Spleen (tissue), 11 donors: ENCODE results near the gene SPPL2C. TPM values are rescaled to one million over a fixed set of nuclear protein-coding genes. Genes with fewer than 3 reads are reported as not detected.

ENCODE experiments used
- DNase-seq: peaks from one replicate; pipeline ENCODE4 v3.0.0-alpha.2; 2020
- H3K27ac ChIP-seq, 8 donors: fragments of 200-600 bp; sonication (generic) in 7 of 8; 1 replicate in 4 of 8; 2 replicates in 4 of 8; pipeline versions ENCODE4 v1.5.0 to v1.8.0; 2016 to 2021; ENCODE audit warnings: inconsistent platforms in 4 of 8, mild to moderate bottlenecking in 4 of 8, moderate library complexity in 1 of 8
- H3K27me3 ChIP-seq, 7 donors: fragments of 200-600 bp; sonication (generic) in 6 of 7; replicated peaks in 1 of 7; 1 replicate in 4 of 7; 2 replicates in 3 of 7; pipeline versions ENCODE4 v1.5.0 to v1.8.0; 2016 to 2021; ENCODE audit warnings: inconsistent platforms in 3 of 7, mild to moderate bottlenecking in 1 of 7
- H3K36me3 ChIP-seq, 6 donors: fragments of 200-600 bp; sonication (generic) in 5 of 6; 1 replicate in 4 of 6; 2 replicates in 2 of 6; pipeline versions ENCODE4 v1.5.0 to v1.8.0; 2016 to 2021; ENCODE audit warnings: inconsistent platforms in 2 of 6
- H3K4me1 ChIP-seq, 6 donors: fragments of 200-600 bp; sonication (generic) in 5 of 6; 1 replicate in 3 of 6; 2 replicates in 3 of 6; pipeline versions ENCODE4 v1.5.0 to v1.8.0; 2016 to 2021; ENCODE audit warnings: inconsistent platforms in 3 of 6
- H3K4me3 ChIP-seq, 8 donors: fragments of 200-600 bp; sonication (generic) in 7 of 8; 1 replicate in 4 of 8; 2 replicates in 4 of 8; pipeline versions ENCODE4 v1.5.0 to v1.8.0; 2016 to 2021; ENCODE audit warnings: inconsistent platforms in 4 of 8, mild to moderate bottlenecking in 4 of 8, moderate library complexity in 2 of 8
- H3K9me3 ChIP-seq, 8 donors: fragments of 200-600 bp; sonication (generic) in 7 of 8; 1 replicate in 4 of 8; 2 replicates in 4 of 8; pipeline versions ENCODE4 v1.5.0 to v1.8.0; 2016 to 2021; ENCODE audit warnings: inconsistent platforms in 4 of 8
- POLR2A ChIP-seq, 3 donors: fragments of 450-650 bp; IDR thresholded peaks; one replicate each; pipeline ENCODE4 v1.5.1; 2017; ENCODE audit warnings: antibody characterized with exemption in 3 of 3, mild to moderate bottlenecking in 1 of 3
- POLR2AphosphoS5 ChIP-seq, 3 donors: sonication (generic); formaldehyde crosslinking; IDR thresholded peaks; one replicate each; pipeline ENCODE4 v1.5.1; 2017; ENCODE audit warnings: antibody characterized with exemption in 3 of 3
- WGBS, 5 donors: extraction: QIAGEN DNeasy Blood & Tissue Kit in 3 of 5; methylation state at CpG; one replicate each; pipeline versions ENCODE4 v1.1.5 to v1.1.7; 2013 to 2018; 5-methylcytosine and 5-hydroxymethylcytosine counted together
- intact Hi-C: fragments of 100-400 bp; cut with DNase I; formaldehyde crosslinking; loops from one replicate; pipeline ENCODE4 v1.15.0; 2023; ENCODE audit warnings: low total_unique reads
- polyA plus RNA-seq, 3 donors: library from polyadenylated mRNA; stranded (reverse); fragments of 200-250 nt; gene quantifications; one replicate each; pipeline ENCODE4 v1.2.1, GENCODE V29; 2013
- total RNA-seq, 7 donors: library from RNA; depleted of rRNA in 3 of 7; stranded (reverse); fragments of >200 nt in 3 of 7; fragmentation: NEBNext Ultra II Directional in 4 of 7; extraction: Animal tissue kit (Norgen Biotek cat#: 25700) in 4 of 7; gene quantifications; one replicate each; pipeline versions ENCODE4 v1.1.0 to v1.2.1, GENCODE V29; 2016 to 2021
- TF ChIP-seq, protein P1 (sequence below), 11 experiments: fragments of 200-600 bp in 7 of 11; fragments of 450-650 bp in 4 of 11; sonication (generic) in 4 of 11; IDR thresholded peaks in 8 of 11; conservative IDR thresholded peaks in 3 of 11; 1 replicate in 7 of 11; 2 replicates in 4 of 11; pipeline versions ENCODE4 v1.4.0 to v1.8.0; 2016 to 2021; ENCODE audit warnings: antibody characterized with exemption in 11 of 11, inconsistent platforms in 4 of 11, mild to moderate bottlenecking in 1 of 11
- donor health status: healthy with polysubstance abuse.
- donor health status: DM: no; HTN: no; CAD: no; lungs with moderate emphysema.
- donor health status: DM: no; HTN: no; CAD: no.
- donor health status: Bipolar disorder and iron deficiency.
- donor health status: healthy.
- donor health status: DM: no; HTN: no; CAD: no.
- donor health status: DM: yes; HTN: yes; CAD: no.

The SPPL2C gene
- total and polyA plus RNA-seq, 10 donors, result not detected

DNA sequence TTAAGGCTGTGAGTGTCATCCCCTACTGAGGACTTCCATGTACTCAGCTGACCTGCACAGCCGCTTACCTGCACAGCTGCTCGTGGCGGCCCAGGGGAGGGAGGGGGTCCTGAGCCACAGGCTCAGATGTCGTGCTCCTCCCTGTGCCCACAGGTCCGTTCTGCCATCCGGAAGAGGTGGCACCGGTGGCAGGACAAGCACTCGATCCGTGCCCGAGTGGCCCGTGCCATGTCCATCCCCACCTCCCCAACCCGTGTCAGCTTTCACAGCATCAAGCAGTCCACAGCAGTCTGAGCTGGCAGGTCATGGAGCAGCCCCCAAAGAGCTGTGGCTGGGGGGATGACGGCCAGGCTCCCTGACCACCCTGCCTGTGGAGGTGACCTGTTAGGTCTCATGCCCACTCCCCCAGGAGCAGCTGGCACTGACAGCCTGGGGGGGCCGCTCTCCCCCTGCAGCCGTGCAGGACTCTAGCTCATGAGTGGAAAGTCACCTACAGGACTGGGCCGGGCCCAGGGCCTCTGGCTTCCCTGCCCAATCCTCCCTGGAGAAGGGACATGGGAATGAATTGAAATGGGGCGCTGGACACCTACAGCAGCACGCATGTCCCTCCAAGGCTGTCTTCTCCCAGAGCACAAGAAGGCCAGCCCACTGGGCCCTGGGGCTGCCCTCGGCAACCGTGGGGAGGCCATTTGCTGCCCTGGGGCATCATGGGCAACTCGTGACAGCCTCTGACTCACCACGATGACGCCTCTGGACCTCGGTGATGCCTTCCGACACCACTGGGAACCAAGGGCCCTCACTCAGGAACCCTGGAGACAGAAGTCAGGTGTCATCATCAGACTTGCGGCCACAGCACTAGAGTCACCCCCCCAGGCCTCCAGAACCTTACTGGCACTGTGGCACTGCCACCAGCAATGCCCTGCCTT lies 9.9 kb upstream of the SPPL2C start:
- Histone ChIP-seq H3K27me3 (peaks cover 0 to 48% (median 0%) of the 10 kb centered on the region in 7 donors), H3K4me1 (peaks cover 0 to 5% (median 0%) of the 10 kb centered on the region in 6 donors), H3K27ac (no peak overlapping the region), H3K9me3 (no peaks in the 10 kb centered on the region), H3K4me3 (no peak overlapping the region), H3K36me3 (no peaks in the 10 kb centered on the region)
- 80 to 91% (median 85%) methylated on average over 18 to 26 of the region's 26 CpGs for WGBS, 5 donors
- DNase-seq, result no peak
- TF ChIP-seq, protein P1, sequence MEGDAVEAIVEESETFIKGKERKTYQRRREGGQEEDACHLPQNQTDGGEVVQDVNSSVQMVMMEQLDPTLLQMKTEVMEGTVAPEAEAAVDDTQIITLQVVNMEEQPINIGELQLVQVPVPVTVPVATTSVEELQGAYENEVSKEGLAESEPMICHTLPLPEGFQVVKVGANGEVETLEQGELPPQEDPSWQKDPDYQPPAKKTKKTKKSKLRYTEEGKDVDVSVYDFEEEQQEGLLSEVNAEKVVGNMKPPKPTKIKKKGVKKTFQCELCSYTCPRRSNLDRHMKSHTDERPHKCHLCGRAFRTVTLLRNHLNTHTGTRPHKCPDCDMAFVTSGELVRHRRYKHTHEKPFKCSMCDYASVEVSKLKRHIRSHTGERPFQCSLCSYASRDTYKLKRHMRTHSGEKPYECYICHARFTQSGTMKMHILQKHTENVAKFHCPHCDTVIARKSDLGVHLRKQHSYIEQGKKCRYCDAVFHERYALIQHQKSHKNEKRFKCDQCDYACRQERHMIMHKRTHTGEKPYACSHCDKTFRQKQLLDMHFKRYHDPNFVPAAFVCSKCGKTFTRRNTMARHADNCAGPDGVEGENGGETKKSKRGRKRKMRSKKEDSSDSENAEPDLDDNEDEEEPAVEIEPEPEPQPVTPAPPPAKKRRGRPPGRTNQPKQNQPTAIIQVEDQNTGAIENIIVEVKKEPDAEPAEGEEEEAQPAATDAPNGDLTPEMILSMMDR (IDR thresholded peaks at IDR 0.05 in 8 of 11, conservative IDR thresholded peaks at IDR 0.05 in 3 of 11), result no peak
- TF ChIP-seq POLR2AphosphoS5 (IDR thresholded peaks at IDR 0.05) (no peak), POLR2A (IDR thresholded peaks at IDR 0.05) (no peak)
- intact Hi-C loops, result loop anchor here (5.0 kb wide), 1 partner anchor 192 kb away; no protein-coding TSS in a partner anchor

DNA sequence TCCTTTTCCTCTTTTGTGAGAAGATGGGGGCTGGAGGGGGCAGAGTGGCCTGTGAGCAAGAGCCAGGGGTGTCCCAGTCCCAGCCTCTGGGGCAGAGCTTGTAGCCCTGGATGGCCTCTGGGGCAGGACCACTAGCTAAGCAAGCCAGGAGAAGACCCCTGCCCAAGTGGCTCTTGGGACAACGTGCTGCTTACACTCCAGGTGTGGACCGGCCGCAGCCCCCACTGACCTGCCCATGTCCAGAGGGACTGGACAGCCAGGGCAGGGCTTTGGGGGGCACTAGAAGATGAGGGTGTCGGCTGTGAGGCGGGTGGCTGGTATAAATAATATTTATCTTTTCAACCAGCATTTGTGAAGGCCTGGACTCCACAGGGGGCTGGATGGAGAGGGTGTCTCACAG lies 9.2 kb upstream of the SPPL2C start:
- no peak overlapping the region for H3K27ac ChIP-seq
- no peak overlapping the region for H3K4me3 ChIP-seq
- intact Hi-C loops, result no loop called here
- H3K9me3 ChIP-seq, result no peaks in the 10 kb centered on the region
- H3K27me3 ChIP-seq, result peaks cover 0 to 48% (median 0%) of the 10 kb centered on the region in 7 donors
- DNase-seq, result no peak
- WGBS, 5 donors, result 75 to 88% (median 79%) methylated on average over 5 of the region's 5 CpGs
- peaks cover 0 to 5% (median 0%) of the 10 kb centered on the region in 6 donors for H3K4me1 ChIP-seq
- H3K36me3 ChIP-seq, result no peaks in the 10 kb centered on the region
- TF ChIP-seq, protein P1 (IDR thresholded peaks at IDR 0.05 in 8 of 11, conservative IDR thresholded peaks at IDR 0.05 in 3 of 11), result no peak
- TF ChIP-seq POLR2A (IDR thresholded peaks at IDR 0.05) (no peak), POLR2AphosphoS5 (IDR thresholded peaks at IDR 0.05) (no peak)

DNA sequence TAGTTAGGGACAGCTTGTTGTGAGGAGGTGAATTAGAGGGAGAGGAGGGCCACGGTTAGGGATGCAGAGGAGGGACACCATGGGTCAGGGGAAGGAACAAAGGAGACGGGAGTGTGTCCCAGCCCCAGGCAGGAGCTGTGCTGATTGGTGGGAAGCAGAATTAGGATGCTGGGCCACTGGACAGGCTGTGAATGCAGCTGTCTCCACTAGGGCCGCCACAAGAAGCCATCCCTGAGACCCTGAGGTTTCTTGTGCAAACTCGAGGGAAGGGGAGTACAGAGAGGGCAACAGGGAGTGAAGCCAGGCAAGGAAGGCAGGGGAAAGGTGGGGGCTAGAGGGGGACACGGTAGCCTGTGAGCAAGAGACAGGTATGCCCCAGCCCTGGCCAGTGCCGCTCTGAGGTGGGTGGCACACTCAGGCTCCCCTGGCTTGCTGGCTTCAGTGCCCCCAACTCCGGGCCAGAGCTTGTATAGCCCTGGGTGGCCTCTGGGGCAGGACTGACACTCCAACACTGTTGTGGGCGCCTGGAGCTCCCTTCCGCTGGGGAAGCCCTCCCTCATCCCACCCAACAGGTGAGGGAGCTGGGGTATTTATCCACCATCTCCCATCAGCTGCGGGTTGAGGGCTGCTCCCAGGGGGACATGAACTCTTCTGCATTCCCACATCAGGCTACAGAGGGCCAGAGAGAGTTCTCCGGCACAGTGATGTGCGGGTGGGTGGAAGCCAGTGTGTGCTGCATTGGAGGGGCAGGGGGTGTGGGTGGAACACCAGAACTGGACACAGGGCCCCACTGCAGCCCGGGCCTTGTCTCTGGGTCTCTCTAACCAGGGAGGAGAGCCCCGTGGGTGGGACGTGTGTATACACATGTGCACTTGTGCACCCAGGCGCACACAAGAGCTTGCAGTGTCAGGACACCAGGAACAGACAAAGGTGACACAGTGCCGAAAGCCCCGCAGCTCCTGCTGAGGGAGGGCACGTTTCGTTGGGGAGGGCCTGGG lies 8.3 kb upstream of the SPPL2C start:
- H3K36me3 ChIP-seq, result no peaks in the 10 kb centered on the region
- H3K27ac ChIP-seq, result no peak overlapping the region
- TF ChIP-seq POLR2AphosphoS5 (IDR thresholded peaks at IDR 0.05) (no peak), POLR2A (IDR thresholded peaks at IDR 0.05) (no peak)
- TF ChIP-seq, protein P1 (IDR thresholded peaks at IDR 0.05 in 8 of 11, conservative IDR thresholded peaks at IDR 0.05 in 3 of 11), result no peak
- intact Hi-C loops, result no loop called here
- no peak for DNase-seq
- H3K4me3 ChIP-seq, result no peak overlapping the region
- 60 to 81% (median 75%) methylated on average over 12 to 20 of the region's 20 CpGs for WGBS, 5 donors
- peaks cover 0 to 50% (median 0%) of the 10 kb centered on the region in 7 donors for H3K27me3 ChIP-seq
- H3K4me1 ChIP-seq, result peaks cover 0 to 5% (median 0%) of the 10 kb centered on the region in 6 donors
- no peaks in the 10 kb centered on the region for H3K9me3 ChIP-seq
